ENCODE data around the gene RCCD1. TPM values are rescaled to one million over a fixed set of nuclear protein-coding genes. Genes with fewer than 3 reads are reported as not detected.

The RCCD1 gene
- total and polyA plus RNA-seq, 7 donors = 4.4 to 7.6 (median 6.0) TPM

GRCh38 chr15:90987561-90988141, 33.0 kb downstream of the RCCD1 start:
- 67 to 75% (median 70%) methylated on average over 7 of the region's 7 CpGs for WGBS, 3 donors
- intact Hi-C loops (cut with DNase I) = no loop called here
- Histone ChIP-seq H3K27me3 (ENCODE audit: insufficient read depth in 3 of 3, low read length in 2 of 3) (no peaks in the 10 kb centered on the region), H3K4me3 (no peak overlapping the region), H3K36me3 (ENCODE audit: insufficient read depth in 1 of 2, low read depth in 1 of 2) (peaks cover 0 to 3% of the 10 kb centered on the region in 2 donors), H3K4me1 (no peaks in the 10 kb centered on the region), H3K9me3 (no peaks in the 10 kb centered on the region), H3K27ac (no peak overlapping the region)
- no peak for DNase-seq
- TF ChIP-seq CTCF (IDR thresholded peaks at IDR 0.05) = no peak
- no peak for ATAC-seq

GRCh38 chr15:90988296-90988695, 33.6 kb downstream of the RCCD1 start:
- Histone ChIP-seq H3K4me3 (no peak overlapping the region), H3K4me1 (no peaks in the 10 kb centered on the region), H3K27ac (no peak overlapping the region), H3K36me3 (ENCODE audit: insufficient read depth in 1 of 2, low read depth in 1 of 2) (peaks cover 0 to 3% of the 10 kb centered on the region in 2 donors), H3K27me3 (ENCODE audit: insufficient read depth in 3 of 3, low read length in 2 of 3) (no peaks in the 10 kb centered on the region), H3K9me3 (no peaks in the 10 kb centered on the region)
- DNase-seq = no peak
- no peak for TF ChIP-seq CTCF (IDR thresholded peaks at IDR 0.05)
- intact Hi-C loops (cut with DNase I) = no loop called here
- no peak for ATAC-seq
- WGBS, 3 donors = 65 to 80% (median 66%) methylated on average over 6 of the region's 6 CpGs

- Histone ChIP-seq H3K27ac (no peak overlapping the region), H3K4me3 (no peak overlapping the region), H3K4me1 (peaks cover 3% of the 10 kb centered on the region), H3K36me3 (ENCODE audit: insufficient read depth in 1 of 2, low read depth in 1 of 2) (no peaks in the 10 kb centered on the region), H3K27me3 (ENCODE audit: insufficient read depth in 3 of 3, low read length in 2 of 3) (no peaks in the 10 kb centered on the region), H3K9me3 (no peaks in the 10 kb centered on the region)
- 93 to 95% (median 94%) methylated on average over 7 of the region's 7 CpGs for WGBS, 3 donors
- no peak for TF ChIP-seq CTCF (IDR thresholded peaks at IDR 0.05)
- intact Hi-C loops (cut with DNase I) = no loop called here
- no peak for ATAC-seq
- DNase-seq = no peak
Measured at GRCh38 chr15:90989040-90989768, 34.5 kb downstream of the RCCD1 start.

GRCh38 chr15:90990446-90990845, 35.8 kb downstream of the RCCD1 start:
- no peak overlapping the region for H3K4me3 ChIP-seq
- 98 to 100% (median 99%) methylated on average over 4 of the region's 4 CpGs for WGBS, 3 donors
- H3K27ac ChIP-seq = no peak overlapping the region
- ATAC-seq (no peak), DNase-seq (no peak)
- H3K27me3 ChIP-seq (ENCODE audit: insufficient read depth in 3 of 3, low read length in 2 of 3) = no peaks in the 10 kb centered on the region
- TF ChIP-seq CTCF (IDR thresholded peaks at IDR 0.05) = no peak
- intact Hi-C loops (cut with DNase I) = loop anchor here in 1 of 2 donors (5.0 kb wide), 1 partner anchor 33 kb away; no protein-coding TSS in a partner anchor
- H3K4me1 ChIP-seq = peaks cover 3% of the 10 kb centered on the region
- H3K36me3 ChIP-seq (ENCODE audit: insufficient read depth in 1 of 2, low read depth in 1 of 2) = no peaks in the 10 kb centered on the region
- H3K9me3 ChIP-seq = no peaks in the 10 kb centered on the region
